WTC11 (cell line): ENCODE measurements around the gene HOATZ. TPM values are rescaled to one million over a fixed set of nuclear protein-coding genes. Genes with fewer than 3 reads are reported as not detected.

Experiments
- ATAC-seq: fragments of 200-7000 bp; cut with Tn5 transposase; 2 replicates; pipeline ENCODE4 v1.10.0; 2021; ENCODE audit warnings: mild to moderate bottlenecking, moderate library complexity
- CTCF ChIA-PET: fragments of 300-600 bp; sonication (Branson Sonifier 250); formaldehyde crosslinking; loops from one replicate; lab custom pipeline; 2021; ENCODE audit warnings: antibody characterized with exemption; lab: Charles Lee
- POLR2A ChIA-PET: fragments of 350-600 bp; sonication (Branson Sonifier 250); formaldehyde crosslinking; loops from one replicate; lab custom pipeline; 2021; ENCODE audit warnings: antibody characterized with exemption; lab: Charles Lee
- DNase-seq: peaks from one replicate; pipeline ENCODE4 v3.0.0; 2021; ENCODE audit warnings: low spot score
- H3K27ac Mint-ChIP-seq: 2 replicates; pipeline ENCODE4 v1.8.0; 2021; ENCODE audit warnings: mixed read lengths
- H3K27me3 Mint-ChIP-seq: 2 replicates; pipeline ENCODE4 v1.8.0; 2021; ENCODE audit warnings: low read depth, mild to moderate bottlenecking, moderate library complexity, mixed read lengths
- H3K36me3 Mint-ChIP-seq: 2 replicates; pipeline ENCODE4 v1.8.0; 2021; ENCODE audit warnings: mixed read lengths
- H3K4me1 Mint-ChIP-seq: 2 replicates; pipeline ENCODE4 v1.8.0; 2022; ENCODE audit warnings: mixed read lengths
- H3K4me3 Mint-ChIP-seq: 2 replicates; pipeline ENCODE4 v1.8.0; 2021; ENCODE audit warnings: mild to moderate bottlenecking, moderate library complexity, mixed read lengths
- H3K9me3 Mint-ChIP-seq: 2 replicates; pipeline ENCODE4 v1.8.0; 2021; ENCODE audit warnings: mixed read lengths
- ATF3 ChIP-seq: sonication (generic); formaldehyde crosslinking; conservative IDR thresholded peaks from 2 replicates; pipeline ENCODE4 v1.8.1; 2022; ENCODE audit warnings: mild to moderate bottlenecking, missing genetic modification reagents
- ATF6 ChIP-seq: sonication (generic); formaldehyde crosslinking; IDR thresholded peaks from 2 replicates; pipeline ENCODE4 v1.8.1; 2023; ENCODE audit warnings: mild to moderate bottlenecking, missing genetic modification reagents
- CTCF ChIP-seq: fragments of 200-600 bp; IDR thresholded peaks from 2 replicates; pipeline ENCODE4 v1.8.0; 2022; ENCODE audit warnings: antibody characterized with exemption
- FOXJ3 ChIP-seq: sonication (generic); formaldehyde crosslinking; IDR thresholded peaks from 2 replicates; pipeline ENCODE4 v1.9.0; 2021; ENCODE audit warnings: missing genetic modification reagents, mild to moderate bottlenecking, borderline replicate concordance
- GABPB1 ChIP-seq: sonication (generic); formaldehyde crosslinking; IDR thresholded peaks from 2 replicates; pipeline ENCODE4 v1.8.1; 2023; ENCODE audit warnings: mild to moderate bottlenecking, missing genetic modification reagents
- GRHL2 ChIP-seq: fragments of 250-450 bp; sonication (Bioruptor Pico); IDR thresholded peaks from 2 replicates; pipeline ENCODE4 v1.8.0; 2022; ENCODE audit warnings: mild to moderate bottlenecking, moderate library complexity; ENCODE audit not compliant: insufficient replicate concordance, severe bottlenecking
- IRF1 ChIP-seq: sonication (generic); formaldehyde crosslinking; IDR thresholded peaks from 2 replicates; pipeline ENCODE4 v1.8.0; 2023; ENCODE audit warnings: missing genetic modification reagents
- KAT7 ChIP-seq: sonication (generic); formaldehyde crosslinking; IDR thresholded peaks from 2 replicates; pipeline ENCODE4 v1.8.1; 2023; ENCODE audit warnings: missing genetic modification reagents, mild to moderate bottlenecking, borderline replicate concordance
- MAX ChIP-seq: sonication (generic); formaldehyde crosslinking; IDR thresholded peaks from 2 replicates; pipeline ENCODE4 v1.8.0; 2022; ENCODE audit warnings: mild to moderate bottlenecking, missing genetic modification reagents
- NFYB ChIP-seq: sonication (generic); formaldehyde crosslinking; conservative IDR thresholded peaks from 2 replicates; pipeline ENCODE4 v1.8.0; 2022; ENCODE audit warnings: low read depth, missing genetic modification reagents
- OVOL2 ChIP-seq: fragments of 250-450 bp; sonication (Bioruptor Pico); IDR thresholded peaks from 2 replicates; pipeline ENCODE4 v1.9.0; 2021; ENCODE audit warnings: mild to moderate bottlenecking, borderline replicate concordance
- RELA ChIP-seq: sonication (generic); formaldehyde crosslinking; IDR thresholded peaks from 2 replicates; pipeline ENCODE4 v1.8.1; 2022; ENCODE audit warnings: missing genetic modification reagents, mild to moderate bottlenecking, borderline replicate concordance
- SMAD3 ChIP-seq: sonication (generic); formaldehyde crosslinking; IDR thresholded peaks from 2 replicates; pipeline ENCODE4 v1.8.0; 2022; ENCODE audit warnings: missing genetic modification reagents, mild to moderate bottlenecking, borderline replicate concordance
- SMAD4 ChIP-seq: sonication (generic); formaldehyde crosslinking; IDR thresholded peaks from 2 replicates; pipeline ENCODE4 v1.8.0; 2022; ENCODE audit warnings: mild to moderate bottlenecking, missing genetic modification reagents
- SOX15 ChIP-seq: fragments of 250-450 bp; sonication (Bioruptor Pico); IDR thresholded peaks from 2 replicates; pipeline ENCODE4 v1.9.0; 2021; ENCODE audit warnings: mild to moderate bottlenecking
- SP1 ChIP-seq: sonication (generic); formaldehyde crosslinking; conservative IDR thresholded peaks from 2 replicates; pipeline ENCODE4 v1.8.1; 2022; ENCODE audit warnings: missing genetic modification reagents
- TCF7 ChIP-seq: sonication (generic); formaldehyde crosslinking; IDR thresholded peaks from 2 replicates; pipeline ENCODE4 v1.8.0; 2022; ENCODE audit warnings: mild to moderate bottlenecking, low read depth, missing genetic modification reagents, moderate library complexity
- TP53 ChIP-seq: sonication (generic); formaldehyde crosslinking; IDR thresholded peaks from 2 replicates; pipeline ENCODE4 v1.8.1; 2023; ENCODE audit warnings: mild to moderate bottlenecking, missing genetic modification reagents
- USF1 ChIP-seq: sonication (generic); formaldehyde crosslinking; IDR thresholded peaks from 2 replicates; pipeline ENCODE4 v1.8.0; 2022; ENCODE audit warnings: mild to moderate bottlenecking, missing genetic modification reagents
- ZNF281 ChIP-seq: sonication (generic); formaldehyde crosslinking; IDR thresholded peaks from 2 replicates; pipeline ENCODE4 v1.8.0; 2023; ENCODE audit warnings: mild to moderate bottlenecking, missing genetic modification reagents
- ZNF416 ChIP-seq: fragments of 250-450 bp; sonication (Bioruptor Pico); IDR thresholded peaks from 2 replicates; pipeline ENCODE4 v1.9.0; 2021; ENCODE audit warnings: mild to moderate bottlenecking, inconsistent platforms
- ZNF425 ChIP-seq: fragments of 250-450 bp; sonication (Bioruptor Pico); conservative IDR thresholded peaks from 2 replicates; pipeline ENCODE4 v1.9.0; 2021; ENCODE audit warnings: mild to moderate bottlenecking
- ZSCAN18 ChIP-seq: fragments of 250-450 bp; sonication (Bioruptor Pico); IDR thresholded peaks from 2 replicates; pipeline ENCODE4 v2.1.2; 2022; ENCODE audit warnings: mild to moderate bottlenecking, moderate library complexity
- total RNA-seq: library from RNA; stranded (reverse); gene quantifications from 3 replicates; pipeline ENCODE4 v1.2.3, GENCODE V29; 2021

Gene HOATZ
- total RNA-seq, 1 experiment from 2014 or later = not detected

- TF ChIP-seq ZNF281 (CRISPR knock-in tag) = no peak
- no peak for TF ChIP-seq SP1 (CRISPR knock-in tag)
- no peak for TF ChIP-seq SMAD3 (CRISPR knock-in tag)
- TF ChIP-seq KAT7 = no peak
- TF ChIP-seq ATF6 (CRISPR knock-in tag) = no peak
- TF ChIP-seq NFYB (CRISPR knock-in tag) = no peak
- TF ChIP-seq ATF3 = no peak
- no peak for TF ChIP-seq ZNF416 (CRISPR knock-in tag)
Observed at GRCh38 chr11:111479666-111480065, 34.9 kb upstream of the HOATZ start (continued).

- H3K4me3 Mint-ChIP-seq = no peak overlapping the region
- DNase-seq (no peak), ATAC-seq (no peak)
- peaks cover 4% of the 10 kb centered on the region for H3K27me3 Mint-ChIP-seq
- POLR2A ChIA-PET = no interaction called here
- peaks cover 28% of the 10 kb centered on the region for H3K9me3 Mint-ChIP-seq
- H3K27ac Mint-ChIP-seq = no peak overlapping the region
- H3K36me3 Mint-ChIP-seq = peaks cover 3% of the 10 kb centered on the region; the same call in 1 of the 2 replicates
- CTCF ChIA-PET = interaction anchor here (2.0 kb wide), 1 partner anchor 28 kb away, joined by 7 read pairs; no protein-coding TSS in a partner anchor
- H3K4me1 Mint-ChIP-seq = no peaks in the 10 kb centered on the region
- TF ChIP-seq CTCF (no peak), GABPB1 (no peak), GRHL2 (CRISPR knock-in tag) (no peak), FOXJ3 (CRISPR knock-in tag) (no peak), SOX15 (CRISPR knock-in tag) (no peak), KAT7 (no peak), MAX (CRISPR knock-in tag) (no peak), USF1 (no peak), TP53 (CRISPR knock-in tag) (no peak), ZSCAN18 (no peak), RELA (CRISPR knock-in tag) (no peak), ZNF425 (CRISPR knock-in tag) (no peak), OVOL2 (CRISPR knock-in tag) (no peak), SMAD4 (CRISPR knock-in tag) (no peak), TCF7 (no peak), IRF1 (CRISPR knock-in tag) (no peak)
Observed at GRCh38 chr11:111483431-111483830, 31.1 kb upstream of the HOATZ start.
